Stimulated activated CD8-positive, alpha-beta memory T cell treated with anti-CD3 and anti-CD28 coated beads, Interleukin-2, amount 100 ng/mL, for 48 hours (primary cell): Measurements from ENCODE around the gene TLR1.
"Not testable (repeated sequence)": the region's sequence is repeated elsewhere in the genome, so short reads cannot be mapped to it uniquely, and the experiment has no call there.

ENCODE experiments used
- DNase-seq, 2 donors: peaks; one replicate each; pipeline ENCODE4 v3.0.0-alpha.2; 2020; ENCODE audit warnings: low read depth in 2 of 2

Gene TLR1

DNA sequence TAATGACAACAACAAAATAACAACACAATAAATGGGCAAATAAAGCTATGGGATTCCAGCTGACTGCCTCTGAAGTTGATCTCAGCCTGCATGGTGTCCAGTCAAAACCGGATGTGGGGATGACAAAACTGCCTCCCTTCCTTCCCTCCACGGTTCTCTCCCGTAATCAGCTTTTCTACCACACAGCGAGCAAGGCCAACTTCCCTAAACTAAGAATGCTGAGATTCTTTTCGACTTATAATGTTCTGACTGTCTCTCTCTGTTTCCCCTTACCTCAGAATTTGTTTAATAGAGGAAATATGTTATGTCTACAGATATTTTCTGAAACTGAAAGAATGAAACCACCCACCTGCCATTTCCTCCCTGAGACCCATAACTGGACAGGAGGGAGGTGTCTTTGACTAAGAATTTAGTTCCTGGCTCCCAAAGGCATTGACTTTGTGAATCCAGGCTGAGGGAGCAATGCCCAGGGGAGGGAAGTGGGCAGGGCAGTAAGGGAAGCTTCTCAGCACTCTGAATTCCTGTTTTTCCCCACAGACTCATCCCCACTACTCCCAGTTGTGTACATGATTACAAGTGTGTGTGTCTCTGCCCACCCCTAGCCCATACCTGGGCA is 1.0 kb upstream of the TLR1 start:
- no peak for DNase-seq

DNA sequence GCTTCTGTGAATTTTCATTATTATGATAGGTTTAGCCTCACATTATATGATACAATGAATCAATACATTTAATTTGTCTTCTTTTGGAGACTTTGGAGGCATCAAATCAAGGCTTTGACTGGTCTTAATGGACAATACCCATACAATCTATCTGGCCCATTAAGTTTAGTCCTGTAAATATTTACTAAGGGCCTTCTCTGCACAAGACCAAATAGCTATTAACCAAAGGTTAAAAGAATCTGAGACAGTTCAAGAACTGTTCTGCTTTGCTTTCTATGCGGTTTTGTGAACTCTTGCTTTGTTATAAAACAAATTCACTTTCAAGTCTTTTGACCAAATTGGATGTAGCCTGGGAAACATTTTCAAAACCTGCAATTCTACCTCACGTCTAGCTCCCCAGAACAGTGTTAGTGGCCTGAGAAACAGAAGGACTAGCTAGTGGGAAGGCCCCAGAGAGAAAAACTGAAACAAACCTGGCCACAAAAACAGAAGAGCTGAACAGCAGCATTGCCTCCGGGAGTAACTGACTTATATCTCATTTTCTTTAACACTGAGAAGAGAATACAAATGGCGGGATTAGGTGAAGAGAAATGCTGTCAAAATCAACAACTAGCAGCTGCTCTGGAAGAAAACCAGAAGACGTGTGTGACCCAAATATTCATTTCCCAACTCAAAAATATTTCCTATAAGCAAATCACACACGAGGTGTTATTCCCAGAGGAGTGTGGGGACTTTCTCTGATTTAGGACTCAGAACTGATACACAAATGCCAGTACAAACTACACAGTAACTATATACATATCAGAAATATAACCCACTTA is 548 bp downstream of the TLR1 start:
- no peak for DNase-seq

DNA sequence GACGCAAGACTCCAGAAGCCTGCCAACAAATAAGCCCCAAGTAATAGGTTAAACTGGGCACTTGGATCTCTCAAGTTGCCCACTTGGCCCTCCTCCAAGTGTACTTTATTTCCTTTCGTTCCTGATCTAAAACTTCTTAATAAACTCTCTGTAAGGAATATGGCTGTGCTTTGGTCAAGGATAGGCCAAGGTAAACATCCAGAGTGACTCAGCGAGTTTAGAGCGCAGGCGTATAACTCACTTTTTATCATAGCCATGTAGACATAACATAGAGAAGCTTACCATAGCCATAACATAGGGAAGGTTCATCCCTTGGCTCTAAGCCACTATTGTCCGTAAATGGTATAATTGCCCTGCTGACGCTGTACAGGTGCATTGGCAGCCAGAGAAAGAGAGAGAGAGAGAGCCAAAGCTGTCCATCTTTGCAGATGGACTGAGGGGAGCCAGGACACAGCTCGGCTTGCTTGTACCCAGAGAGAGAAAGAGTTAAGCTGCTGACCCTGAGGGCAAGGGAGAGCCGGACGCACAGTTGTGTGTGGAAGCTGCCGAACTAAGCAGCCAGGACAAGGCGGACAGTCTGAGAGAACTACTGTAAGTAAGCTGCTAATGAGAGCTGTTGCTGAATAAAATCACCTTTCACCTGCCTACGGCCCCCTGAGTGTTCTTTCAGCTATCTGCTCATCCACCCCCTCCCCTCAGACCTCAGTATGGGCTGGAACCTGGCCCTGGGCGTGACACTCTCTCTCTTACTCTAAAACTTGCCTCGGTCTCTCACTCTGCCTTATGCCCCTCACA is 1.8 kb downstream of the TLR1 start:
- DNase-seq, result no peak

DNA sequence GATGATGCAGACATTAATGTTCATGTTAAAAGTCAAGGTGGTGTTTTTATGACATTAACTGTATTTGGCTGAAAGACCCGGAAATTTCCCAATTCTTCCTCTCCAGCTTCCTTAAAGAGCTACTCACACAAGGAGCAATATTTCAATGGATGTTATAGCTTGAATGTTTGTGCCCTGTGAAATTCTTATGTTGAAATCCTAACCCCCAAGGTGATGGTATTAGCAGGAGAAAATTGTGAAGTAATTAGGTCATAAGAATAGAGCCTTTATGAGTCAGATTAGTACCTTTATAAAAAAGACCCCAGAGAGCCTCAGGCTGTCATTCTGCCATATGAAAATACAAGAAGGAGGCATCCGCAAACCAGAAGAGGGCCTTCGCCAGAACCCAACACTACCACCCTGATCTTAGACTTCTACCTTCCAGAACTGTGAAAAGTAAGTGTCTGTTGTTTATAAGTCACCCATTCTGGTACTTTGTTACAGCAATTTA is 3.6 kb downstream of the TLR1 start:
- no peak for DNase-seq

DNA sequence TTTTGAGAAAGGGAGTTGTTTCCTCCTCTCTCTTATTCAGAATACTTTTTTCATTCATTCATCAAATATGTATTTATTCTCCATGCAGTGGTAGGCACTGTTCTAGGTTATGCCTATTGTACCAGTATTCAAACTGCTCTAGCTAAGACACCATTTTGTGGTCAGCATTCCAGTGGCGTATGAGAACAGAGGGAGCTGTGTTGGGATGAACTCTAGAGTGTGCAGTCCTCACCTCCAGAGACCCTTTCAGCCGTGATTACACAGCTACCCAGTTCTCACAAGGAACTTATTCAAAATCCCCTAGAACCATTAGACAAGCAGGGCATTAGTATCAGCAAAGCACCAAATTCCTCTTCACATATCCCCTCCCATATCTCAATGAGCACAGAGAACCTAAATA is 4.2 kb downstream of the TLR1 start:
- no peak for DNase-seq

DNA sequence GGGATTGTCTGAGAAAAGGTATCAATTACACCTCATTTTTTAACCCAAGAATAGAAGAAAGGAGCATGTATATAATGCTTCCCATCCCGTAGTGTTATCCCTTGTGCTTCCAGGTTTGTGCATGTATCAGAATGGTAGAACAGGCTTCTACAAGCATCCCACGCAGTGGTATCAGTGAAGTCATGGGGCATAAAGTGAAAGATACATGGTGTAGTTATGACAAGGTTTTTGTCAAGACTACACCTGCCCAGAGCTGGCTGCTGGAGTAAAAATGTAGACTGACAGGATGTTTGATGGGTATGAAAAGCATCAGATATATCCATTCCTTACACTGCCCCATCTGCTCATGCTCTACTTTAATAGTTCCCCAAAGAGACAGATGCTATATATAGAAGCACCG is 9.5 kb downstream of the TLR1 start:
- no peak for DNase-seq

DNA sequence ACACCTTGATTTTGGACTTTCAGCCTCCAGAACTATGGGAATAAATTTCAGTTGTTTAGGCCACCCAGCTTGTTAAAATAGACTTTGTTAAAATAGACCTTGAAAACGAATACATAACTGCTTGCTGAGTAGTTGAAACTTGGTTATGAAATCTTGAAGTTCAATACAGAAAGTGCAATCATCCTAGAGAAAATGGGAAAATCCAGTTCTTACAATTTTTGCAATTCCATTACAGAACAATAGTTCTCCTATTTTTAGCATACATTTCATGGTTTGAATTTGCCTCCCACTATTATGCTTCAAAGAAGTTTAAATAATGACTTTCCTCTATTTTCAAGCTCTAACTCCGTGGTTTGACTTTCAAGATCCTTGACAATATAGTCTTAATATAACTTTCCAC is 10.5 kb downstream of the TLR1 start:
- no peak for DNase-seq

DNA sequence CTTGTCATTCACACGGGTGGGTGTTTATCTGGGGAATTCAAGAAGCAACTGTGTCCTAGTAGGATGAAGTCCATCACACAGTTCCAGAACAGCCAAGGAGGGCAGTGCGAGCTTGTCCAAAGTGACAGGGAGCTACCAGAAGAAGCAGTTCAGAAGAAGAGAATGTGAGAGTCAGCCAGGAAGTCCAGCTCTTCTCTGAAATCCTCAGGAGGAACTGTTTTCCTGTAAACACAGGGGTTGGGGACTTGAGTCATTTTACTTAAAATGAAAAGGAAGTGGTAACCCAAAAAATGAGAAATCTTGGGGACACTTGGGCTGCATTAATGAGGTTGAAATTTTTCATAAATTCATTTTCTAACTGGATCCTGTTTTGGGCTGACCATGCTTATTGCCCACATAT is 13.6 kb downstream of the TLR1 start:
- DNase-seq, result no peak

DNA sequence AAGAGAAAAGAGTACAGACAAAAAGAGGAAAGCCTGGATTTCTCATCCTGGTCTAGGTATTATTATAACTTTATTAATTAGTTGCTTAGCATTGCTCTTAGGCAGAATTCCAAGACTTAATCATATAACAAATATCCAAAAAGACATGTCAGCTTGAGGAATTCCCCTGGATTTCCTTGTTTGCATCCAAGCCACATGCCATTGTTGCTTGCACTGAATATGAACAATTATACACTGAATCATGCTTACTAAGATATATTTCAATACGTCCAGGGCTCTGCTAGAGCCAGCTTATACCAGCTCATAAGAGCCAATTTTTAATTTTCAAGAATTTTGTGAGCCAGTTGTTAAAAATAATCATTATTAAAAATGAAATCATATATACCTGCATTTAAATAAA is 16.3 kb downstream of the TLR1 start:
- no peak for DNase-seq

DNA sequence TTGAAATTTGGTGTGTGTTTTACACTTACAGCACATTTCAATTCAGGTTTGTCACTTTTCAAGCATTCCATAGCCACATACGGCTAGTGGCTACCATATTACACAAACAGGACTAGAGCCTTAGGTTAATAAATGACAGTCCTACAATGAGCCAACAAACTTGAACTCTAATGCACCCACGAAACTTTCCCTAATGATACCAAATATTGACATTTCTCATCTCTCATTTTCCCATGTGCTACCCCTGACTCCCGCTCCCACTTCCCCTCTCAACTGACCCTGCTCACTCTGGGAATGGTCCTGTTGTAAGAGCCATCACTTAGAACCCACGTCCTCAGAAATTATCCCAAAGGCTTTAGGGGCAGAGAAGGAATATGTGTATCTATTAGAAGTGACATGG is 16.9 kb downstream of the TLR1 start:
- no peak for DNase-seq

DNA sequence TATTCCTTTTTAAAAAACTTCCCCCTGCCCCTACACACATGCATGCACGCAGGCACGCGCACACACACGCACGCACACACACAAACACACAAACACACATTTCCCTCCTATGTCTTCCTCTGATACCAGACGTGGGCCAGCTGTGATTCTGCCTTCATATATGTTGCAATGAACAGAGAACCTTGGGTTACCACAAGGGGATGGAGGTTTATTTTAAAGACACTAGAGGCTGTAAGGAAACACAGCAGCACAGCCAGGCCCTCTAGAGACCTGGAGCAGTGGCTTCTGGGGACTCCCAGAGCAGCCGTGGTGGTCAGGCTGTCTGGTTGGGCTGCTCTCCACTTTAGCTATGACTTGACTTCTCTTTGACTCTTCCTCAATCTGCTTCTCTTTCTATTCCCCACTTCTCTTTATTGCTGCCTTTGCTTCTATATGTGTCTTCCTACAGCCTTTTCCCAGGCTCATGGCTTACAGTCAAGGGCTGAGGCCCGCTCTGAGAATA is 18.6 kb downstream of the TLR1 start:
- DNase-seq, result no peak

DNA sequence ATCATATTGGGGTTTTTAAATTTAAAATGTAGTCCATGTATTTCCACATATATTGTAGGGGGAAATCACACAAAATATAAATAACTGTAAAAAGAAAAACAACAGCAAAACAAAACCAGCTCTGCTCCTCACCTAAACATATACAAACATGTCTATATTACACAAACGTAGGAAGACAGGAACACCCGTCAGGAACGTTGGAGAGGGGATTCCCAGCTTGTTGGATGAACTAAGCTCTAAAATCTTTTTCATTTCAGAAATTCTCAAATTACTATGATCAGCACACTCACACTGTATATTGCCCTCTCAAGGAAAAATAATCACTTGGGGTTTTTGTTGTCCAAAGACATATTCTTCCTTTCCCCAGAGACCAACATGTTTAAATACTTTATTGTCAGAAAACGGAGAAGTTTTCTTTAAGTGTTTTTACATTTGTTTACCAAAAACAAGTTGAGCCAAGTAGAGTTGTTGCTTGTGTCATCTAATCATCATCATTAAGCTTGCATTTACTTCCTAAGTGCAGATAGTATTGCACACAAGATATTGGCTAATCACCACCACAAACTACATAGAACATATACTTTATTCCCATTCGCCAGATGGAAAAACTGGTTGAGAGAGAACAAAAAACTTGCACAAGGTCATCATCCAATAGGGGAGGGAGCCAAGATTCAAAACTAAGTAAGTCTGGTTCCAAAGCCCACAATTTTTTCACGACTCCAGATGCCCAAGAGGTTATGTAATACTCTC is 19.4 kb downstream of the TLR1 start:
- no peak for DNase-seq

DNA sequence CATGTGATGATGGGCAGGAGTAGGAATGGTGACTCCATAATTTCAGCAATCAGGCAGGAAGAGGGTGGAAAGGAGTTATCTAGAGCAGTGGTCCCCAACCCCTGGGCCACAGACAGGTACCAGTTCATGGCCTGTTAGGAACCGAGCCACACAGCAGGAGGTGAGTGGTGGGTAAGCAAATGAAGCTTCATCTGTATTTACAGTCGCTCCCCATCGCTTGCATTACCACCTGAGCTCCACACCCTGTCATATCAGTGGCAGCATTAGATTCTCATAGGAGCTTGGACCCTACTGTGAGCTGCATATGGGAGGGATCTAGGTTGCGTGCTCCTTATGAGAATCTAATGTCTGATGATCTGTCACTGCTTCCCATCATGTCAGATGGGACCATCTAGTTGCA is 20.4 kb downstream of the TLR1 start:
- DNase-seq, result no peak

DNA sequence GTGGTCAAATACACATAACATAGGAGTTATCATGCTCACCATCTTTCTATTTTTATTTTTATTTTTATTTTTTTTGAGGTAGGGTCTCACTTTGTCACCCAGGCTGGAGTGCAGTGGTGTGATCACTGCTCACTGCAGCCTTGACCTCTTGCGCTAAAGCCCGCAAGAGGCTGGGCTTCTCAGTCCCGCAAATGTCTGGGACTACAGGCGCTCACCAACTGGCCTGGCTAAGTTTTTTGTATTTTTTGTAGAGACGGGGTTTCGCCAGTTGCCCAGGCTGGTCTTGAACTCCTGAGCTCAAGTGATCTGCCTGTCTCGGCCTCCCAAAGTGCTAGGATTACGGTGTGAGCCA is 21.5 kb downstream of the TLR1 start:
- no peak for DNase-seq

DNA sequence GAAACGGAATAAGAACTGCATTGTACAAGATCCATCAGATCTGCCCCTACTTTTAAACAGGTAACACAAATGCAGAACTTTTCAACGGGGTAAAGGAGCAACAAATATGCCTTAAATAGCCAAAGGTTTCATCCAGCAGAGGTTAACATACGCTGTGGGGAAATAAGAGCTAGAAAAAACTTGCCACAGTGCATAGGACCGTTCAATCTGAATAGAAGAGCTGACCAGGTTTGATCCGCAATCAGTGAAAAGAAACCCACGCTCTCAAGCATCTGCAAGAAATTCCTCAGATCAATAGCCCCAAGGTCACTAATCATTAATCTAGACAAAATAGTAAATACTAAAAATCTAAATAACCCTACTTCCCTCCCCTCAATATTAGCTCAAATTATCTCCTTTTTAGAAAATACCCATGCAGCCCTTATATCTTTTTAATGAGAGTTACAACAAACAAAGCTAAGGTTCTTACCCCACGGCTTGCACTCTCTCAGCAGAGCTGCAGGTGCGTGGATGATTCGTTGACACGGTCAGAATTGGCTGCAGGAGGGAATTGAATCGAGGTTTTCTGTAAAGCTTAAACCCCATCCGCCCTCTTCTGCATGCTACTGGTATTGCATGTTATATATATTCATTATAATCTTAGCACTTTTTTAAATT is 22.0 kb downstream of the TLR1 start, which contains the start of gene TLR10:
TLR10 (minus strand) TSS at position 539 of the 657 bp plus-strand sequence. CDS start 7,400 bp downstream, outside the sequence.
- DNase-seq, result no peak

DNA sequence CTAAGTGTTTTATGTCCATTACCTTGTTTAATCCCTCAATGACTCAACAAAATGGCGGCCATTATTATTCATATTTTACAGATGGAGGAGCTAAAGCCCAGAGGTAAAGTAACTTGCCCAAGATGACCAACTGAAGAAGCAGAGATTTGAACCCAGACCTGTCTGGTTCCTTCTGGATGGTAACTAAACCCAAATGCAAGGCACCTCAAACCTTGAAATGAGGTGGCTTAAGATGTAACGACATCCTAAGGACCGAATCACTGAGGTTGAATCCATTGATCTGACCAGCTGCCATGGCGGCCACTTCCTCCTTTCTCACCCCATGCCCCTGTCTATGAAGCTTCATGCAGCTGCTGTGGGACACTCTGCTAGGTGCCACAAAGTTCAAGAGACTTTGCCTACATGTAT is 22.7 kb downstream of the TLR1 start:
- DNase-seq, result no peak

DNA sequence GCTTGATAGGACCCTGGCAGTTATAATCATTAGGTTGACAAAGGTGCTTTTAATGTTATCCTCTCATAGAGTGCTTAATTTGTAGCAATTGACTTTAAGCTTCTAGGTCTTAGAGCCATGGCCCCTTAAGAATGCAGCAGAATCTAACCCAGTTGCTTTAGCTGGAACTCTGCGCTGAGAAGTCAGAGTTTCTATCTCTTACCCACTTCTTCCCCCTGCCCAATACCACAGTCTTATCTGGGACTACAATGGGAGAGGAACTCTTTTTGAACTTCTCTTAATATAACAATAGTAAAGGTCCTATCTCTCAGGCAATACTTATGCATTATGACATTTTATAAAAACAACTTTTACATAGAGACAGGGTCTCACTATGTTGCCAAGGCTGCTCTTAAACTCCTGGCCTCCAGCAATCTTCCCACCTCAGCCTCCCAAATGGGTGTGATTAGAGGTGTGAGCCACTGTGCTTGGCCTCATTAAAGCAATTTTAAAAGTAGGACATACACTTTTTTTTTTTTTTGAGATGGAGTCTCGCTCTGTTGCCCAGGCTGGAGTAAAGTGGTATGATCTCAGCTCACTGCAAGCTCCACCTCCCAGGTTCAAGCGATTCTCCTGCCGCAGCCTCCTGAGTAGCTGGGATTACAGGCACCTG is 23.6 kb downstream of the TLR1 start:
- DNase-seq, result no peak

DNA sequence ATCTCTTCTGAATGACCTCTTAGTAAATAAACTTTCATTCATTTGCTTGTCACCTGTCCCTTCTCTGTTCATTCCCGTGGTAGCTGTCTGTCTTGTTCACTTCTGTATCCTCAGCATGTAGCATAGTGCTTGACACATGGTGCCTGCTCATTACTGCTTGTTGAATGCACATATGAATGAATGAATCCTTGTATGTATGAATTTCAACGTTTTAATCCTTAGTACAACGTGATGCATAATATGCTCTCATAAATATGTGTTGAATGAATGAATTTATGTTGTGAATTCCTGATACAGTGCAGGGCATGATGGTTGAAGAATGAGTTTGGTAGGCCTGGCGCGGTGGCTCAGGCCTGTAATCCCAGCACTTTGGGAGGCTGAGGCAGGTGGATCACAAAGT is 24.8 kb downstream of the TLR1 start:
- no peak for DNase-seq

DNA sequence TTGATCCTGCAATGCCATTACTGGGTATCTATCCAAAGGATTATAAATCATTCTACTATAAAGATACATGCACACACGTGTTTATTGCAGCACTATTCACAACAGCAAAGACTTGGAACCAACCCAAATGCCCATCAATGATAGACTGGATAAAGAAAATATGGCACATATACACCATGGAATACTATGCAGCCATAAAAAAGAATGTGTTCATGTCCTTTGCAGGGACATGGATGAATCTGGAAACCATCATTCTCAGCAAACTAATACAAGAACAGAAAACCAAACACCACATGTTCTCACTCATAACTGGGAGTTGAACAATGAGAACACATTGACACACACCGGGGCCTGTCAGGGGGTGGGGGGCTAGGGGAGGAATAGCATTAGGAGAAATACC is 26.7 kb downstream of the TLR1 start:
- DNase-seq, result not testable (repeated sequence)

DNA sequence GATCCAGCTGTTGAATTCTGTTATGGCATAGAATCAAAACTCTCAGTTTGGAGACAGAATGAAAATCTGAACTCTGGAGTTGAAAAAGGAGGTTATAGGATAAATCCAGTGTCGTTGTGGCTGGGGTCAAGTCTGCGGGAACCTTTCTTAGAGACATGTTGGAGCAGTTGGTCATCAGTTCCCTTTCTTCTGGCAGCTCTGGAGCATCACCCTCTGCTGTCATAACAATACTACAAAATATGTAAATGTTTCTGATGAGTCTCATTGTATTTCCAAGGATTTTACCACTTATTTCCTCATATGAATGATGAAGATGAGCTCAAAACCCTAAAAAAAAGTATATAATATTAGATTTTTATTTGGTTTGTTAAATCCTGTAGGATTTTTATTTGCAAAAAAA is 29.3 kb downstream of the TLR1 start:
- DNase-seq, result no peak
